Measurements from ENCODE around the gene ZBTB20.

DNA sequence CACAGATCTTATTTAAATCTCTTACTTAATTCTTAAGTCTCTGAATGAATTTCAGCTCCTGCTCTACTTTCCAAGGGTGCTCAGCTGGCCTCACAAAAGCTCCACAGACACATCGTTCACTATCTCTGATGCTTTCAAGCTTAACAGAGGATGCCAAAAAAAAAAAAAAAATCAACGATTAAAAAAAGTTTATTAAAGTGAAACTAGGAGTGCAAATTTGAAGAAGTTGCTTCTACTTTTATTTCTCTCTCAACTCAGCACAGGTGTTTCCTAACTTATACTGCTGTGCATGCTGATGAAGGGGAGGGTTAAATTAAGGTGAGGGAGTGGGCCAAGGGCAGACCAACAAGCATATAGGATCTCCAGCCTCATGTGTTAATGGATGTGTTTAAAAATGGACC is 696.0 kb downstream of the ZBTB20 start:
- TF ChIP-seq, protein P1, sequence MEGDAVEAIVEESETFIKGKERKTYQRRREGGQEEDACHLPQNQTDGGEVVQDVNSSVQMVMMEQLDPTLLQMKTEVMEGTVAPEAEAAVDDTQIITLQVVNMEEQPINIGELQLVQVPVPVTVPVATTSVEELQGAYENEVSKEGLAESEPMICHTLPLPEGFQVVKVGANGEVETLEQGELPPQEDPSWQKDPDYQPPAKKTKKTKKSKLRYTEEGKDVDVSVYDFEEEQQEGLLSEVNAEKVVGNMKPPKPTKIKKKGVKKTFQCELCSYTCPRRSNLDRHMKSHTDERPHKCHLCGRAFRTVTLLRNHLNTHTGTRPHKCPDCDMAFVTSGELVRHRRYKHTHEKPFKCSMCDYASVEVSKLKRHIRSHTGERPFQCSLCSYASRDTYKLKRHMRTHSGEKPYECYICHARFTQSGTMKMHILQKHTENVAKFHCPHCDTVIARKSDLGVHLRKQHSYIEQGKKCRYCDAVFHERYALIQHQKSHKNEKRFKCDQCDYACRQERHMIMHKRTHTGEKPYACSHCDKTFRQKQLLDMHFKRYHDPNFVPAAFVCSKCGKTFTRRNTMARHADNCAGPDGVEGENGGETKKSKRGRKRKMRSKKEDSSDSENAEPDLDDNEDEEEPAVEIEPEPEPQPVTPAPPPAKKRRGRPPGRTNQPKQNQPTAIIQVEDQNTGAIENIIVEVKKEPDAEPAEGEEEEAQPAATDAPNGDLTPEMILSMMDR (IDR thresholded peaks at IDR 0.05; ENCODE audit: low read depth, low read length) = no peak
- no peak for TF ChIP-seq EZH2phosphoT487 (IDR thresholded peaks at IDR 0.05; ENCODE audit: low read depth)

Measured in OCI-LY3 (cell line).